HG03045 (cell line): ENCODE measurements around the gene DNTTIP2.
"Not testable (repeated sequence)": the region's sequence is repeated elsewhere in the genome, so short reads cannot be mapped to it uniquely, and the experiment has no call there.

Source experiments
- ATAC-seq: cut with Tn5 transposase; IDR thresholded peaks from one replicate; pipeline ENCODE4 v1.9.1; 2021; ENCODE audit warnings: mild to moderate bottlenecking, moderate library complexity; ENCODE audit not compliant: unreplicated experiment

The DNTTIP2 gene

GRCh38 chr1:93878889-93879586 lies at the start of gene DNTTIP2:
Gene DNTTIP2, minus strand, starts transcription at chr1:93879206. Its CDS starts 58 bp downstream, at chr1:93879148.
- peak; percentile 96 for ATAC-seq

GRCh38 chr1:93925206-93925605 lies 46.2 kb upstream of the DNTTIP2 start:
- no peak for ATAC-seq

- no peak for ATAC-seq
Observed at GRCh38 chr1:93919780-93920179, 40.8 kb upstream of the DNTTIP2 start.

GRCh38 chr1:93917302-93917701 lies 38.3 kb upstream of the DNTTIP2 start:
- ATAC-seq, result no peak

- ATAC-seq, result not testable (repeated sequence)
Observed at GRCh38 chr1:93910880-93911279, 31.9 kb upstream of the DNTTIP2 start.

- no peak for ATAC-seq
Observed at GRCh38 chr1:93910305-93910704, 31.3 kb upstream of the DNTTIP2 start.

GRCh38 chr1:93909146-93910050 lies 30.4 kb upstream of the DNTTIP2 start, which contains the start of gene GCLM:
Gene GCLM, minus strand, starts transcription at chr1:93909430. Its CDS starts 267 bp downstream, at chr1:93909163.
- peak; percentile 99 for ATAC-seq

GRCh38 chr1:93908394-93909145 lies 29.6 kb upstream of the DNTTIP2 start:
- peak; percentile 41 for ATAC-seq

GRCh38 chr1:93907718-93908117 lies 28.7 kb upstream of the DNTTIP2 start:
- ATAC-seq, result no peak

- ATAC-seq, result no peak
Observed at GRCh38 chr1:93906480-93906879, 27.5 kb upstream of the DNTTIP2 start.

GRCh38 chr1:93905734-93906133 lies 26.7 kb upstream of the DNTTIP2 start:
- no peak for ATAC-seq

GRCh38 chr1:93905051-93905450 lies 26.0 kb upstream of the DNTTIP2 start:
- no peak for ATAC-seq

GRCh38 chr1:93904228-93904627 lies 25.2 kb upstream of the DNTTIP2 start:
- no peak for ATAC-seq

GRCh38 chr1:93900723-93901504 lies 21.9 kb upstream of the DNTTIP2 start:
- no peak for ATAC-seq

GRCh38 chr1:93899543-93900207 lies 20.7 kb upstream of the DNTTIP2 start:
- no peak for ATAC-seq

GRCh38 chr1:93888900-93889299 lies 9.9 kb upstream of the DNTTIP2 start:
- ATAC-seq, result no peak

- no peak for ATAC-seq
Observed at GRCh38 chr1:93882269-93882668, 3.3 kb upstream of the DNTTIP2 start.

GRCh38 chr1:93880731-93881130 lies 1.7 kb upstream of the DNTTIP2 start:
- no peak for ATAC-seq

GRCh38 chr1:93878501-93878888 lies 511 bp downstream of the DNTTIP2 start:
- peak; percentile 50 for ATAC-seq

GRCh38 chr1:93877529-93877928 lies 1.5 kb downstream of the DNTTIP2 start:
- ATAC-seq, result no peak
